Uterus (tissue), 4 donors: ENCODE data around the gene TMEM255B. TPM values are rescaled to one million over a fixed set of nuclear protein-coding genes. Genes with fewer than 3 reads are reported as not detected.
"Not testable (repeated sequence)": the region's sequence is repeated elsewhere in the genome, so short reads cannot be mapped to it uniquely, and the experiment has no call there.

Source experiments
- DNase-seq, 2 donors: peaks; one replicate each; pipeline ENCODE4 v3.0.0-alpha.2; 2019 to 2020
- H3K27ac ChIP-seq, 2 donors: fragments of 200-600 bp; sonication (generic); 1 replicate in 1 of 2; 2 replicates in 1 of 2; pipeline ENCODE4 v1.5.1; 2016 to 2018
- H3K27me3 ChIP-seq, 2 donors: fragments of 200-600 bp; sonication (generic); one replicate each; pipeline ENCODE4 v1.5.1; 2018 to 2019; ENCODE audit warnings: control low read depth in 1 of 2
- H3K36me3 ChIP-seq, 2 donors: fragments of 200-600 bp; sonication (generic); one replicate each; pipeline ENCODE4 v1.5.1; 2019; ENCODE audit warnings: control low read depth in 1 of 2
- H3K4me1 ChIP-seq, 2 donors: fragments of 200-600 bp; sonication (generic); one replicate each; pipeline ENCODE4 v1.5.1; 2018 to 2019; ENCODE audit warnings: control low read depth in 1 of 2
- H3K4me3 ChIP-seq, 2 donors: fragments of 200-600 bp; sonication (generic); 1 replicate in 1 of 2; 2 replicates in 1 of 2; pipeline ENCODE4 v1.5.1; 2018 to 2019; ENCODE audit warnings: mild to moderate bottlenecking in 1 of 2
- H3K9me3 ChIP-seq, 2 donors: fragments of 200-600 bp; sonication (generic); one replicate each; pipeline ENCODE4 v1.5.1; 2019; ENCODE audit warnings: control low read depth in 1 of 2
- POLR2A ChIP-seq, 2 donors: fragments of 450-650 bp; IDR thresholded peaks; one replicate each; pipeline ENCODE4 v1.6.1; 2016; ENCODE audit warnings: antibody characterized with exemption in 2 of 2, mild to moderate bottlenecking in 1 of 2, moderate library complexity in 1 of 2
- intact Hi-C: fragments of 100-400 bp; cut with DNase I; formaldehyde crosslinking; loops from one replicate; pipeline ENCODE4 v1.15.1; 2023; ENCODE audit warnings: low total_unique reads
- total RNA-seq, 4 donors: library from RNA; depleted of rRNA in 3 of 4; stranded (reverse); fragments of >200 nt in 3 of 4; gene quantifications; one replicate each; pipeline versions ENCODE4 v1.1.0 to v1.2.4, GENCODE V29; 2014 to 2023
- TF ChIP-seq, protein P1 (sequence below), 4 experiments: fragments of 200-600 bp in 2 of 4; fragments of 450-650 bp in 2 of 4; sonication (generic) in 2 of 4; IDR thresholded peaks; one replicate each; pipeline ENCODE4 v1.5.1; 2016 to 2019; ENCODE audit warnings: antibody characterized with exemption in 4 of 4, mild to moderate bottlenecking in 2 of 4, moderate library complexity in 1 of 4
- donor health status: DM: yes; HTN: yes; CAD: no.

The TMEM255B gene
- total RNA-seq, 4 donors from 2014 or later, result 1.8 to 143 (median 33.2) TPM

GRCh38 chr13:113827021-113827420, 68.0 kb downstream of the TMEM255B start:
- H3K9me3 ChIP-seq, result no peaks in the 10 kb centered on the region
- no peaks in the 10 kb centered on the region for H3K27me3 ChIP-seq
- no peak overlapping the region for H3K27ac ChIP-seq
- no peak for TF ChIP-seq POLR2A (IDR thresholded peaks at IDR 0.05)
- TF ChIP-seq, protein P1, sequence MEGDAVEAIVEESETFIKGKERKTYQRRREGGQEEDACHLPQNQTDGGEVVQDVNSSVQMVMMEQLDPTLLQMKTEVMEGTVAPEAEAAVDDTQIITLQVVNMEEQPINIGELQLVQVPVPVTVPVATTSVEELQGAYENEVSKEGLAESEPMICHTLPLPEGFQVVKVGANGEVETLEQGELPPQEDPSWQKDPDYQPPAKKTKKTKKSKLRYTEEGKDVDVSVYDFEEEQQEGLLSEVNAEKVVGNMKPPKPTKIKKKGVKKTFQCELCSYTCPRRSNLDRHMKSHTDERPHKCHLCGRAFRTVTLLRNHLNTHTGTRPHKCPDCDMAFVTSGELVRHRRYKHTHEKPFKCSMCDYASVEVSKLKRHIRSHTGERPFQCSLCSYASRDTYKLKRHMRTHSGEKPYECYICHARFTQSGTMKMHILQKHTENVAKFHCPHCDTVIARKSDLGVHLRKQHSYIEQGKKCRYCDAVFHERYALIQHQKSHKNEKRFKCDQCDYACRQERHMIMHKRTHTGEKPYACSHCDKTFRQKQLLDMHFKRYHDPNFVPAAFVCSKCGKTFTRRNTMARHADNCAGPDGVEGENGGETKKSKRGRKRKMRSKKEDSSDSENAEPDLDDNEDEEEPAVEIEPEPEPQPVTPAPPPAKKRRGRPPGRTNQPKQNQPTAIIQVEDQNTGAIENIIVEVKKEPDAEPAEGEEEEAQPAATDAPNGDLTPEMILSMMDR (IDR thresholded peaks at IDR 0.05), result no peak
- intact Hi-C loops, result no loop called here
- no peak overlapping the region for H3K4me3 ChIP-seq
- H3K36me3 ChIP-seq, result no peaks in the 10 kb centered on the region
- DNase-seq, result no peak
- H3K4me1 ChIP-seq, result peaks cover 3 to 5% of the 10 kb centered on the region in 2 donors

DNA sequence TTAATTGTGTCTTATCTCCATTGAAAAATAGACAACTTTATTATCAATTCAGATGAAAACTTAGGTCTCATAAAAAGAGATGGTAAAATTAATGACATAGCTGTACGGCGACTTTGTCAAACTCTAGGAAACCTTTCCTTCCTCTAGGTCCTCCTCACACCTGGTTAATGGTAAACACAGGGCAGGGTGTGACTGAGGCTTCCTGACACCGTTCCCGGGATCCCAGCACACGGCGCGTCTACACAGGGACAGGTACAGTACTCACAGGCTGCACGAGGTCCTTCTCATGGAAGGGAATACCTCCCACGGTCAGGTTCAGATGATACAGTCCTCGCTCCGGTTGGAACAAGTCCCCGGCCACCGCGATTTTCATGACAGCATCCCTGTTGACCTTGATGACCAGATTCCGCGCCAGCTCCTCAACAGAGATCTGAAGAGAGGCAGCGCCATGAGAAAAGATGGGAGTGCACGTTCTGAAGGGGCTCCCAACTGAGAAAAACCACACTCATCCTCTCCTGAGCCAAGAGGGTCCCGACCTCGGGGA, 69.3 kb downstream of the TMEM255B start:
- Histone ChIP-seq H3K4me3 (no peak overlapping the region), H3K27me3 (no peaks in the 10 kb centered on the region), H3K4me1 (no peaks in the 10 kb centered on the region), H3K36me3 (no peaks in the 10 kb centered on the region), H3K27ac (no peak overlapping the region), H3K9me3 (no peaks in the 10 kb centered on the region)
- DNase-seq, result no peak
- TF ChIP-seq POLR2A (IDR thresholded peaks at IDR 0.05), result no peak
- TF ChIP-seq, protein P1 (IDR thresholded peaks at IDR 0.05), result no peak
- intact Hi-C loops, result no loop called here

GRCh38 chr13:113830426-113830950, 71.5 kb downstream of the TMEM255B start:
- H3K4me1 ChIP-seq, H3K9me3 ChIP-seq, H3K36me3 ChIP-seq, H3K27ac ChIP-seq, H3K27me3 ChIP-seq, DNase-seq, intact Hi-C loops, H3K4me3 ChIP-seq: not testable (repeated sequence)

- H3K9me3 ChIP-seq, result no peaks in the 10 kb centered on the region
- H3K36me3 ChIP-seq, result no peaks in the 10 kb centered on the region
- no peak for TF ChIP-seq POLR2A (IDR thresholded peaks at IDR 0.05)
- TF ChIP-seq, protein P1 (IDR thresholded peaks at IDR 0.05), result no peak
- no peak overlapping the region for H3K4me3 ChIP-seq
- no peaks in the 10 kb centered on the region for H3K4me1 ChIP-seq
- DNase-seq, result no peak
- no peak overlapping the region for H3K27ac ChIP-seq
- no peaks in the 10 kb centered on the region for H3K27me3 ChIP-seq
- intact Hi-C loops, result no loop called here
Observed at GRCh38 chr13:113831061-113831460, 72.0 kb downstream of the TMEM255B start.

DNA sequence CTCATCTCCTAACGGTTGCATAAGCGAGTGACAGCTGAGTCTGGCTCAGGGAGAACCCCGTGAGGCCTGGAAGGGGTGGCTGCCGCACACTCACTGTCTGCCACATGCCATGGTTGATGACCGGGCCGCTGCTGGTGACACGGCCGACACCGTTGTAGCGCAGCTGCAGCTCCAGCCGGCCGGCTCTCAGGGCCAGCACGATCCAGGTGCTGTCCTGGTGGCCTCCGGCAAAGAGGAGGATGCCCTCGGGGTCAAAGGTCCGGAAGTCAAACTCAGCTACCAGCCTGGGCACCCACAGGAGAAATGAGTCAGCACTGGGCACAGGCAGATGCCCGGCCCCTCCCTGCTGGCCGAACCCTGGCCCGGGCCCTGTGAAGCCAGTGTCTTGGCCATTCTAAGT, 73.2 kb downstream of the TMEM255B start:
- Histone ChIP-seq H3K36me3 (no peaks in the 10 kb centered on the region), H3K27ac (no peak overlapping the region), H3K9me3 (no peaks in the 10 kb centered on the region), H3K4me1 (peaks cover 0 to 3% of the 10 kb centered on the region in 2 donors), H3K4me3 (no peak overlapping the region), H3K27me3 (no peaks in the 10 kb centered on the region)
- intact Hi-C loops, result no loop called here
- no peak for DNase-seq
- TF ChIP-seq, protein P1 (IDR thresholded peaks at IDR 0.05), result no peak
- no peak for TF ChIP-seq POLR2A (IDR thresholded peaks at IDR 0.05)

DNA sequence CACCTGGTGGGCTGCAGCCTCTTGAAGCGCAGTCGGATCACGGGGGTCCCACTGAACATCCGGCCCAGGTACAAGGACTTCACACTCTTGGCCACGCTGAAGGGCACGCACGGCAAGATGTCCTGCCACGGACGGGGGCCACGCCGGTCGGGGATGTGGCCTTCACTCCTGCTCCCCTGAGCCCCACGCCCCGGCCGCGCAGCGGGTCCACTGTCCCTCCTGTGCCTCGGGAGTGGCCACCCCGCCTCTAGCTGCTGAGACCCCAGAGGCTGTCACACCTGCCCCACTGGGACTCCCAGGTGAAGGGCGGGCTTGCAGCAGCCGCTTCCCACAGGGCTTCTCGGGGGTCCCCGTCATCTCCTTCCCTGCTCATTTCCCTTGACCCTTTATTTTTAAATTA, 73.6 kb downstream of the TMEM255B start:
- Histone ChIP-seq H3K4me3 (no peak overlapping the region), H3K27ac (no peak overlapping the region), H3K4me1 (peaks cover 0 to 6% of the 10 kb centered on the region in 2 donors), H3K9me3 (no peaks in the 10 kb centered on the region), H3K27me3 (no peaks in the 10 kb centered on the region), H3K36me3 (no peaks in the 10 kb centered on the region)
- TF ChIP-seq, protein P1 (IDR thresholded peaks at IDR 0.05), result no peak
- TF ChIP-seq POLR2A (IDR thresholded peaks at IDR 0.05), result no peak
- no peak for DNase-seq
- intact Hi-C loops, result no loop called here
